ENCODE data around the gene MTERF1.
"Not testable (repeated sequence)": the region's sequence is repeated elsewhere in the genome, so short reads cannot be mapped to it uniquely, and the experiment has no call there.

Gene MTERF1

GRCh38 chr7:91887336-91888213 is 7.1 kb upstream of the MTERF1 start:
- in situ Hi-C loops (cut with MboI; ENCODE audit: low sequenced_read_pairs), result not testable (repeated sequence)

DNA sequence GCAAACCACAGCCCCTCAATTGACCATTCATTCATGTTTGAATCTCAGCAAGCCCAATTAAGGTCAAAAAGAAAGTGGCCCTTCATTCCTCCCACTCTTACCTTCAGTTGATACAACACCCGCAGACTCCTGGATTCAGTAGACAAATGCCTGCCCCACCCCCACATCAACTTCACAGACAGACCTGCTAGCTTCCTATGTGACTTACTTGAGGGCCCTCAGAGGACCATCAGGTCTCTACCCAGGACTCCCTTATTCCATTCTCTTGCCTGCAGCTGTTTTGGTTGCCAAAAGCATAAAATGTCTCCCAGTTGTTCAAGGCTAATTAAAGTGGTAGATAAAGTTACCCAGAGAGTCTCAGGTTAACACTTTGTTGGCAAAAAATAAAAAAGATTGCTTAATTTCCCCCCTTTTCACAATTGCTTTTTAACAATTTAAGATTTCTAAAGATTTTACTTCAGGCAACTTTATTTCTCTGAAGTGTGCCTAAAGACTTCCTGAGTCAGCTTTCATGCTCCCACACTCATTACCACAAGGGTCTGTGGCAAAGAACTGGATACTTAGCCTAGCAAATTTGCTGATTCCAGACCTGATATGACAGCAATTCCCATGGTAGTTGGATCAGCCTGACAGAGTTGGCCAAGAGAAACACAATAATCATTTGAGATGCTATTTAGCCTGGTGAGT is 3.3 kb upstream of the MTERF1 start:
- in situ Hi-C loops (cut with MboI; ENCODE audit: low sequenced_read_pairs), result no loop called here

- in situ Hi-C loops (cut with MboI; ENCODE audit: low sequenced_read_pairs), result no loop called here
Measured at GRCh38 chr7:91880016-91880412, 488 bp downstream of the MTERF1 start.

DNA sequence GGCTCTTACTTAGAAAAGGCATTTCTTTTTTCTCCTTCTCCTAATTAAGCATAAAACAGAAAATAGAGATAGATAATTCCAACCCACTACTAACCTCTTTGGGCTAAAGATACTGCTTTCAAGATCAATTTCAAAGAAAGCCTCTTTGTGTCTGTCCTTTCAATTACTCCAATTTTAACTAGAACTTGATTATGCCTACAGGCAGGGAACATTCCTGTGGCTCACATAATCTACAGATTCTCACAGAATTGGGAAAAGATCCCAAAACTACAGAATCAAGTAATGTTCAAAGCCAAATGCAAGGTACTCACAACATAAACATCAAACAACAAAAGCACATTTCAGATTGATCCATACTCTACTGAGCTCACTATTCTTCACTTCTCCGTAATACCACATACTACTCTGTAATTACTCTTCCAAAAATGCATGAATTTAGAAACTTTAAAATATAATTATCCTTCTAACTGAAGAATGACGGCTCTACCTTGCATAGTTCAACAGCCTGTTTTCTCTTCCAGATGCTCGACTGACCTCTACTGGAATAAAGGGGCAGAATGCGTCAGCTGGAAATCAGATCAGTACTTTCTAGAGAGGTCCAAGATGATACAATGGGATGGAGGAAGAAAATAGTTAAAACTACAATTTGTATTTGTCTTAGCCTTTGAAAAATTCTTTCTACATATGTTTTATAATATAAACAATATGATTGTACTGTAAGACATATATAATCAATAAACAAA is 3.9 kb downstream of the MTERF1 start:
- in situ Hi-C loops (cut with MboI; ENCODE audit: low sequenced_read_pairs), result no loop called here

DNA sequence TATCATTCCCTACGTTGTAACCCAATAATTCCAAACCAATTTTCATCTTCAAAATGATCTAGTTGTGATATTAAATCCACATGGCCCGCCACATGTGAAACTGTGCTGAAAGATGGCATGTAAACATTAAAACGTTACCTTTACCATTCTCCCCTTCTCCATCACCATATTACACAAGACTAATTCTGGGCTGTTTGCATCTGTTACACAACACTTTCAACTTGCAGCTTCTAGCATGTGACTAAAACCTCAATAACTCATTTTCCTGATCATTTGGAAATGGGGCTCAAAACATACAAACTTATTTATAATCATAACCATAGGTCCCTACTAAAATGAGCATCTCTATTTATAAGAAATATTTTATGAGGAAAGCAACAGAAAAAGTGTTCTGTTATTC is 4.7 kb downstream of the MTERF1 start:
- in situ Hi-C loops (cut with MboI; ENCODE audit: low sequenced_read_pairs), result no loop called here

GRCh38 chr7:91872928-91873327 is 7.6 kb downstream of the MTERF1 start:
- in situ Hi-C loops (cut with MboI; ENCODE audit: low sequenced_read_pairs), result no loop called here

DNA sequence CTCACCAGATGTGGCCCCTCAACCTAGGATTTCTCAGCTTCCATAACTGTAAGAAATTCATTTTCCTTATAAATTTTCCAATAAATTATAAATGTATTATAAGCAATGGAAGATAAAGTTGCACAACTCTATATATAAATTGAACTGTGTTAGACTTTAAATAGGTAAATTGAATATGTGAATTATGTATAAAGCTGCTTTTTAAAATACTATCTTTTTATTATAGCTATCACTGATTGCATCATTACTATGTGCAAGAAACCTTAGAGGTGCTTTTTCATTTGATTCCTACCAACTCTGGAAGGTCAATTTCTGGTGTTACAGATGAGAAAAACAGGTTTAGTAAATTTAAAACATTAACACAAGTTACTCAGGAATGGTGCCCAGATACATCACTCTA is 8.4 kb downstream of the MTERF1 start:
- in situ Hi-C loops (cut with MboI; ENCODE audit: low sequenced_read_pairs), result no loop called here

GRCh38 chr7:91869661-91870060 is 10.8 kb downstream of the MTERF1 start:
- in situ Hi-C loops (cut with MboI; ENCODE audit: low sequenced_read_pairs), result no loop called here

GRCh38 chr7:91866599-91867148 is 13.8 kb downstream of the MTERF1 start:
- in situ Hi-C loops (cut with MboI; ENCODE audit: low sequenced_read_pairs), result no loop called here

GRCh38 chr7:91865511-91865910 is 15.0 kb downstream of the MTERF1 start:
- in situ Hi-C loops (cut with MboI; ENCODE audit: low sequenced_read_pairs), result no loop called here

DNA sequence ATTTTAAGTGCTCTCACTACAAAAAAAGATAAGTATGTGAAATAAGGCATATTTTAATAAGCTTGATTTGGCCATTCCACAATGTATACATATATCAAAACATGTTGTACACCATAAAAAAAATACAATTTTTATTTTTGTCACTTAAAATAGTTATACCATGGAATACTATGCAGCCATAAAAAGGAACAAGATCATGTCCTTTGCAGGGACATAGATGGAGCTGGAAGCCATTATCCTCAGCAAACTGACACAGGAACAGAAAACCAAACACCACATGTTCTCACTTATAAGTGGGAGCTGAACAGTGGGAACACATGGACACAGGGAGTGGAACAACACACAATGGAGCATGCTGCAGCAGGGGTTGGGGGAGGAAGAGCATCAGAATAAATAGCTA is 15.9 kb downstream of the MTERF1 start:
- in situ Hi-C loops (cut with MboI; ENCODE audit: low sequenced_read_pairs), result not testable (repeated sequence)

DNA sequence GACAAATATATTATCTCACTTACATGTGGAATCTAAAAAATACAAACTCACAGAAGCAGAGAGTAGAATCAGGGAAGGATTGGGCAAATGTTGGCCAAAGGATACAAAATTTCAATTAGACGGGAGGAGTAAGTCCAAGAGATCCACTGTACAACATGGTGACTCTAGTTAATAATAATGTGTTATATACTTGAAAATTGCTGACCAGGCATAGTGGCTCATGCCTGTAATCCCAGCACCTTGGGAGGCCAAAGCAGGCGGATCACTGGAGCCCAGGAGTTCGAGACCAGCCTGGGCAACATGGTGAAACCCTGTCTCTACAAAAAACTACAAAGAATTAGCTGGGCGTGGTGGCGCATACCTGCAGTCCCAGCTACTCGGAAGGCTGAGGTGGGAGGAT is 16.4 kb downstream of the MTERF1 start:
- in situ Hi-C loops (cut with MboI; ENCODE audit: low sequenced_read_pairs), result no loop called here

DNA sequence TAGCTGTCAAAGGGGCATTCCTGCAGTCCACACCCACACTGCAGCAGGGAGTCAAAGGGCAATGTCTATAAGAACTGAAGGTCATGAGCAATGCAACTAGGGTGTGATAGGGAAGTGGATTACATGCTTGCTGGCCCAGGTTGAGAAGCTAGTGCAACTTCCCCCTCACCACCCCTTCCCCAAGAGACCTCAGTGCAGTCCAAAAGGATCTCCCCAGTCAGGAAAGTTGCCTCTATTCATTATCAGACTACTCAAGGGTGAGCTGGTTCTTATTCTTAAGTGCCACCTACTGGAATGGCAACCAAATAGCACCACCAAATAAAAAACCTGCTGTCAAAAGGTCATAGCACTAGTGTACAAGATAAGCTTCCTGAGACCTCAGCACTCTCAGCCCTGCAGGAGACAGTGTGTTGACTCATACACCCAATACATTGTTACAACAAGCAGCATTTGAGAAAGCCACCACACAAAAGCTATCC is 28.2 kb downstream of the MTERF1 start:
- in situ Hi-C loops (cut with MboI; ENCODE audit: low sequenced_read_pairs), result no loop called here

DNA sequence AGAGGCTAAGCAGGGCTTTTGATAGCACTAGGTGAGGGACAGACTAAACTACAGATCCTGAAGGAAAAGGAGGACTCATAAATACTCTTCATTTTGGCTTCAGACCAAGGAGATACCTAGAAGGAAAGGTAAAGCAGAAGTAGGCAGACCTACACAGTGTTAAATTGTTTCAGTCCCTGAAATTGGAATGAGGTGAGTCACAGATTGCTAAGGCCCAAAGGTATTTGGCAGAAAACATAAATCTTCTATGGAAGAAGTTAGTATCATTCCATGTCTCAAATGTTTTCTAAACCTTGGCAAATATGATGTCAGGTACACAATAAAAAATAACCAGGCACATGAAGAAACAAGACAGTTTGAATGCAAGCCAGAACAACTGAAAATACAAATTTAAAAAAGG is 30.0 kb downstream of the MTERF1 start:
- in situ Hi-C loops (cut with MboI; ENCODE audit: low sequenced_read_pairs), result no loop called here

- in situ Hi-C loops (cut with MboI; ENCODE audit: low sequenced_read_pairs), result no loop called here
Measured at GRCh38 chr7:91847876-91848588, 32.5 kb downstream of the MTERF1 start.

DNA sequence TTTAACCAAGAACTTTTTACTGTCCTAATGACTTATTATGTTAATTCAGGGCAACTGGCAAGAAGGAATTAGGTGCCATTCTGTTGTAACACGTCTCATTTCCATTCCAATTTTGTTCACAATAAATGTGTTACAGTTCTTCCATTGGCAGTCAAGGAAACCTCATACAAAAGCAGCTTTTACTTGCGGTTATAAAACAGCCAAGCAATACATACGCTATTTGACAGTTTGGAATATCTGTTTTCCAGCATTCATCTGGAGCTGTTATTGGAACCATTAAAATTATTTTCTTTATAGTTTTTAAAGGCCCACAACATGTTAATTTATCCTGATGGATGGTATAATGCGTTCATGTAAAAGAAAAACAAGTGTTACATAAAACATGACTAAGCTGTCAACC is 33.3 kb downstream of the MTERF1 start:
- in situ Hi-C loops (cut with MboI; ENCODE audit: low sequenced_read_pairs), result no loop called here

DNA sequence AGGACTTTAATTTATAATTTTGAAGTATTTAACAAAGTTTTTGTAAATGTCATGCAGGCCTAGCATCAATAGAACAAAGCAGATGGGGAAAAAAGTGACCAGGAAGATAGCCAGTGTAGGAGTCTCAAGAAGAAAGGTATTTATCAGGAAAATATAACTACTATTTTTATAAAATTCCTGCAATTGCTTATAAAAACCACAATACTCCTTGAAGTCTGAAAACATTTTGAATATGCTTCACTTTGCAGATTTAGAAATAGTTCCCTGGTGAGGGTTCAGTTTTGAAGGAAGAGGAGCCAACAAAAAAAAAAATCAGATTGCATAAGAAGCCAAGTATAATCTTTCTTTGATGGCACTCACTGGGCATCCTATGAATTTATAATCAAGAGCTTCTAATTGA is 34.1 kb downstream of the MTERF1 start:
- in situ Hi-C loops (cut with MboI; ENCODE audit: low sequenced_read_pairs), result no loop called here

- in situ Hi-C loops (cut with MboI; ENCODE audit: low sequenced_read_pairs), result no loop called here
Measured at GRCh38 chr7:91843831-91844230, 36.7 kb downstream of the MTERF1 start.

GRCh38 chr7:91838439-91838838 is 42.1 kb downstream of the MTERF1 start:
- in situ Hi-C loops (cut with MboI; ENCODE audit: low sequenced_read_pairs), result no loop called here

DNA sequence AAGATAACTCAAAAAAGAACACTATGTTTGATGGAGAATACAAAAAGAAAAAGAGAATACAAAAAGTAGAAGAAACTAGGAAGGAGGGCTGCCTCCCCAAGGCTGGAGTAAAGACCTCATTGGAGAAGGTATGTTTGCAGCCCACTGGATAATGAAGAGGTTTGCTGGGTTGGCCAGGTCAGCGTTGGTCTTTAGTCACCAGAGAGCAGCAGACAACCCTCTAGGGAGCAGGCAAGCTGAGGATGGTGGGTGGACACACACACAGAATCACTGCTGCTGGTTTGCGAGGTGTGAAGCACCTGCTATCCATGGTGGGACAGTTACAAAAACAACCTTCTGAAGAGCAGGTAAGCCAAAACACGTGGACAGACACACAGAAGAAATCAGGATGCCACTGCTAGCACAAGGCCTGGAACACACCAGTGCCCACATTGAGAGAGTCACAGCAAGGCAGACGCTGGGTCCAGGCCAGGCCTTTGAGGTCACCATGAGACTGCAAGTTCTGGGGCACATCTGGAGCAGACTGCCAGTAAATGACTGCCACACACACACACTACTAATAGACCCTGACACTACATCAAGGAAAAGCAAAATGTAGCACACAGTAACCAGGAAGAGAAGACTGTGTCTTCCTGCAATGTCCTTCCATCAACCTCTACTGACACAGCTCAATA is 43.0 kb downstream of the MTERF1 start:
- in situ Hi-C loops (cut with MboI; ENCODE audit: low sequenced_read_pairs), result no loop called here
